ENCODE measurements around the gene ZNF217.
"Not testable (repeated sequence)": the region's sequence is repeated elsewhere in the genome, so short reads cannot be mapped to it uniquely, and the experiment has no call there.

The ZNF217 gene

DNA sequence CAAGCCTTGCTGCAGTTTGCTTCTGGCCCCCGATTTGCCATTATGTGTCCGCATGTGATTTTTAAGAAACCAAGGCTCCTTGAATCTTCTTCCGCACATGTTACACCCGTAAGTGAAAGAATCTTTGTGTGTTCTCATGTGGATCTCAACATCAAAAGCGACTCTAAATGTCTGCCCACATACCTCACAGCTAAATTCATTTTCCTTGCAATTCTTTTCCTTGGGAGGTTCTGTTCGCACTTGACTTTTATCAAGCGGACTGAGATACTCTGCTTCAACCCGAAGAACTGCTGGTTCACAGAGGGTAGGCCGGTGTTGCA, 11.4 kb downstream of the ZNF217 start:
- DNase-seq, result no peak

DNA sequence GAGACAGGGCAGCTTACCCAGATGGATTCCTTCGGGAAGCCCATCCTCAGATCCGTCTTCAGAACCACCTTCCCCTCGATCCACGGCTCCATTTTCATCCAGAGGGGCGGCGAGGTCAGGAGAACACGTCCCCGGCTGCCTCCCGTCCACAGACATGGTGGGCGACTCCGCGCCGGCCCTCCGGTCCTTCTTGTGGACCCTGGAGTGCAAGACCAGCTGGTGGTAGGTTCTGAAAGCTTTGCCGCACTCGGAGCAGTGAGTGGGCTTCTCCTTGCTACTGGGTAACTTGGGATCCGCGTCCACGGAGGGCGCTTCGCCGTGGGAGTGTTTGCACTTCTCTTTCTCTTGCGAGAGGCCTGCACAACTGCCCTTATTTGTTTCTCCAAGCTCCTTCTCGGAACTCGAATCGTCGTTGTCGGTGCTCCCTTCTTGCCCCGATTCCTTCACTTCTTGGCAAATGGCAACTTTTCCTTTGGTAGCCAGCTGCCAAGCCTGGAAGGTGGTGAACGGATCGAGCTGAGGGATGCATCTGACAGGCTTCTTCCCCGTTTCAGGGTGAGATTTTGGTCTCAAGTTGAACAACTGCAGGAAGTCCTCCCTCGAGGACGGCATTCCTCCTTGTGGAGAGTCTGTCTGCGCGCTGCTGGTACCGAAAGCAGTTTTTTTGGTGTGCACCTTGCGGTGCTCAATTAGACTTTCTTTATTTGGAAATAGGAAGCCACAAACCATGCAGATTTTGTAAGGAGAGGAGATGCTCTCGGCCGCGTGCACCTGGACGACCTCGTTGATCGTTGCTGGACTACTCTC, 12.0 kb downstream of the ZNF217 start:
- DNase-seq, result peak; percentile 28

DNA sequence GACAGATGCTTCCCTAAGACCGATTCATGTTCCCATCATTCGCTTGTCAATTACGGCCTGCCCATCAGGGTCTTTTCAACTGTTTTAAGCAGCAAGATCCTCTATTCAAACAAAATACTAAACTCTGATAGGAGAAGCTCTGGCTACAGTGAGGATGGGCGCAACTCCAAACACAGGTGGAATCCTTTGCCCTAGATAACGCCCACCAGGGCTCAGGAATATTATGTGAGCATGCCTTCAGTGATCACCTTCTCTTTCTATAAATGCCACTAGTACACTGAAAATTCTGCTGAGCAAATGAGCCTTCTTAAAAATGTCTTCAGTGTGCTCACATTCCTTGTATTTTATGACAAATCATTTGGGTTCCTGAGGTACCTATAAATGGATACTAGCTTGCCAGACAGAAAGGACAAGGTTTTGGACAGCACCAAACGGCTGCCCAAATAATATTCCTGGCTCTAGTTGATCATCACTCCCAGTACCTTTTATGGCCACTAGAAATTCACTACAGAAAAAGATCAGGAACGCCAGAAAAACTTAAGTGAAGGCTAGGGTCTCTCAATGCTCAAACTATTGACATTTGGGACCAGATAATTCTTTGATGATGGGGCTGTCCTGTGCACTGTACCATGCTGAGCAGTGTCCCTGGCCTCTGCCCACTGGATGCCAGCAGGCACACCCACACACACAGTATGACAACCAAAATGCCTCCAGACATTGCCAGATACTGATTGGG, 13.1 kb downstream of the ZNF217 start:
- DNase-seq, result no peak

DNA sequence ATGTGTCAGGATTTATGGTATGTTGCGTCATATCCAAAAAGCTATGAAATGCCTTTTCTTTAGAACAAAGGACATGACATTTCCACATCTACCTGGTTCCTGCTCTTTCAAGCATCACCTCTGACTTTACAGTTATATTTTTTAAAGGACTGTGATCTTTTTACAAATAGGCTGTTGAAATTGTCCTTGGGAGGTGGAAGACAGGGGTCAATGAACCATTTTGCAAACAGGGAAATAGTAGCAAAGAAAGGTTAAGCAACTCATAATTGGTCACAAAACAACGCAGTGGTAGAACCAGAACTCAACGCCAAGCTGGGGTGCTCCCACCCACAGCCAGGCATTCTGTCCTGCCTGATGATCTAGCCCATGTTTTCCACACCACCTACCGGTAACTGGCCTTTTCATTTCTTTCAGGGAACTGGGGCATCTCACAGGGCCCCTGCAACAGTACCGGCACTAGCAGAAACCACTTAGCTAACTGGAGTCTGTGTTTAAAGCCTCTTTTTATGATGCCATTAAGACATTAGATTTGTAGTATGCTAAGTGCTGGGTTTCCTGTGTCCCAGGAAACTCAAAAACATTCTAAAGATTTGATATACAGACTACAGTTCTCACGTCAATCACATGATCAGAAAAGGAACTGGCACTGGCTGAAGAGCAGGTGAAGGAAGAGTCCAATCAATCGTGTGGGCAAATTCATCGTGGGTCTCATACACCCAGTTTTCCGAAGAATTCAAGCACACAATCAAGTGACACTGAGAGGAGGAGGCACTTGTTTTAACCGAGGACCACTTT, 13.9 kb downstream of the ZNF217 start:
- DNase-seq, result peak; percentile 30

DNA sequence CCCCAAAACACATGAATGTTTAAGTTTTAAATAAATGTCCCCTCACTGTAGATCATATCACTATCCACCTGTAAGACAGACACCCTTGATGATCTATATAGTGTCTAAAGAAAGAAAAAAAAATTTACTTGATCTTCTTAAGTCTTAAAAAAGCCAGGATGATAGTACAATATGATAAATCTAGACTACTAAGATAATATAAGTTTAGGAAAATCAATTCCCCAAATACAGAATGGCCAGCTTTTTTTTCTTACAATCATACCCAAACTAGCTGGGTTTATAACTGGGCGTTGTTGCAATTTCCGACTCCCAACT, 14.4 kb downstream of the ZNF217 start:
- no peak for DNase-seq

DNA sequence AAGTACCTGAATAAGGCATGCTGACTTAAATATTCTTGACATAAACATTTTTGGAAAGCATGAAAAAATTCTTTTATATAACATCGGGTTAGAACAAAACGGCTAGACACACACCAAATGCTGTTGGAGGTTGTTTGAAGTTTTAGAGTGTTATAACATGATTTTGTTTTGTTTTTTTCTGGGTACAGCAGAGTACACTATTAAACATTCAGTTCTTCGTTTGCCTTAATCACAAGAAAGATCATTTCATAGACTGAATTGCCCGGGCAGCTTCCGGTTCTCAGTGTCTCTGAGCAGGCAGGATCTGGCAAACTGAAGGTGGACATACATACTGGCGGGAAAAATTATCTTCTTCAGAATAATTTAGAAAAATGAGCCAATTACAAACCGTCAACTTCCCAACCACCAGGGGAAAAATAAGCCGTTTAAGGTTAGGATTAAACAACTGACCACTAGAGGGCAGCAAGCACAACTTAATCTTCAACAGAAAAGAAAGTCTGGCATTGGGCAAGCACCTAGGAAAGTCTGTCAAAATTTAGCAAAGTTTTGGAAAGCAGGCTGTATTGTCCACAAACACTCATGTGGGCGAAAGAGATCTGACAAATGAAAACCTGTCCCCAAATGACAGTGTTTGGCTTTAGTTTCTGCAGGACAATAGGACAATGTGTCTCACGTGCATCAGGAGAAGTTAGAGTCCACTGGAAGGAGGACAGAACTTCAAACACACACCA, 15.0 kb downstream of the ZNF217 start:
- peak; percentile 28 for DNase-seq

DNA sequence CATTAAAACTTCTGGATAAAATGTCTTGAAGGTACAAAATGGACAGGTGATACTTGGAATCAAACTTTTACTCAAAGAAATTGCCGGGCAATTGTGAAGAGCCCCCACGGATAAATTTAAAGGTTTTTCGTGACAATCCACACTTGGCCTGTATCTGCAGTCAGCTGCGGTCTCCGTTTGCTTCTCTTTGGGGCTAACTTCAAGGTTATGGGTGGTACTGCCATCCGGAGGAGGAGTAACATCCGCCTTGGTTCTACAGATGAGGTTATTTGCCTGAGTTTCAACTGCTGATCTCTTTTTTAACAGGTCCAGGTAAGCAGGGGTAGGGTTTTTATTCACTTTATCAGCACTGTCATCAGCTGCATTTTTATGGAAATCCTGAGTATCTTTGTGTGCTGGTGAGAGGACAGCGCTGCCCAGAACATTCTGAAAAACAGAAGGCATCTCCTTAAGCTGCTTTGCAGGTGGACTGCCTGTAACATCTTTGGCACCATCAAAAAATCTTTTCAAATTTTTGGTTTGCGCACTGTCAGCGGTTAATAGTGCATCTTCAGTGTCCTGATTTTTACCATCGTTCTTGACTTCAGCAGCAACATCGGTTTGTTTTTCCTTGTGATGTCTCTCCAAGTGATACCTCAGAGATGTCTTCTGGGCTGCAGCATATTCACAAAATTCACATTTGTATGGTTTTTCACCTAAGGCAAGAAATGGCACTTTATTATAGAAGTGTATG, 16.9 kb downstream of the ZNF217 start:
- DNase-seq, result no peak

DNA sequence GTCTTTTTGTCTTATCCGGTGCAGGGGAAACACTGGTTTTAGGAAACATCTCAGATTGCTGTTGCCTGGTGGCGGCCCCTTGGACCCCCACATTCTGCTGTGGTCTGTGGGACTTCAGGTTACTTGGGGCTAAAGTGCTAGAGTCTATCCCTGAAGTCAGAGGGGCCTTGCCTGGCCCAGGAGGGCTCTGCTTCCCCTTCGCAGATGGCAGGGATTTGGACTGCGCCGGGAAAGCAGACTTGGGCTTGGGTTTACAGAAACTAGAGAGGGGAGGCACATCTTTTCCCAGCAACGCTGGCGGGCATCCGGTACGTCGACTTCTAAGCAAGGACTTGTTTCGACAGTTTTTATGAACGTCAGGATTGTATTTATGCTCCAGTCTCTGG, 17.5 kb downstream of the ZNF217 start:
- DNase-seq, result no peak

DNA sequence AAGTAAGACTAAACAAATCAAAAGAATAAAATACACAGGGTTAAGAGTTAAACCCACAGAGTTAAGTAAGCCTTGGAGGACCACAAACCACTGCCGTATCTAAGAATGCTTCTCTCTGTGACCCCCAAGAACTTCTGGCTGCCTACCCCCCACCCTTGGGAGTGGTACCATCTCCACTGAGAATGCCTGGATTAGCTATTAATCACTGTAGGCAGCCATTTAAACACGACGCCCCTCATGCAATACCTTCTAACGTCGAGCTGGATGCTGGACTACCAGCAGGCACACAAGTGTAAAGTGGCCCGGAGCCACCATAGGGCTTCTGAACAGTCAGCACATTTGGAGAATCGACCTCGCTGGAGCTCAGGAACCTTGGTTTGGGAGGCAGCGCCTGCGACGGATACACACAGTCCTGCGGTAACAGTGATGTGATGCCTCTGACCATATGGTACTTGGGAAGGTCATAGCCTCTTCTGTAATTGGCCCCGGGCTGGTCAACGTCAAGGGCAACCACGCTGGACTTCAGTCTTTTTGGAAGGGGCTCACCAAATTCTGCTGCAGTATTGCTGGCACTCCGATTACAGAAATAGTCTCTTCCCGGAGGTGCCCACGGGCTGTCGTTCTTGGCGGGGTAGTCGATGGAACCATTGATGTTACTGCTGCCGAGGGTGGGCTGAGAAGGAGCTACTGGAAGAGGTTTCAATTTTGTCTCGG, 18.0 kb downstream of the ZNF217 start:
- no peak for DNase-seq

DNA sequence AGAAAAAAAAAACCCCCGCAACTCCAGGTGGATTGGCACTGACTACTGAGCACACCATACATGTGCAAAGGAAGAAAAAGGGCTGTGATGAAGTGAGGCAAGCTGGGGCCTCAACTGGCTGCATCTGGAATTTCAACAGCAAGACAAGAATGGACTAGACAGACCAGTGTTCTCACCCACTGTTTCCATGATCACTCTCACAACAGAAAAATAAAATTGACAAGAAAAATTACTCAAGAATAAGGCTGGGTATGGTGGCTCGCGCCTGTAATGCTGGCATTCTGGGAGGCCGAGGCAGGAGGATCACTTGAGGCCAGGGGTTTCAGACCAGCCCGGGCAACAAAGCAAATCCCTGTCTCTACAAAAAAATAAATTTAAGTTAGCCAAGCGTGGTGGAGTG, 18.8 kb downstream of the ZNF217 start:
- no peak for DNase-seq

DNA sequence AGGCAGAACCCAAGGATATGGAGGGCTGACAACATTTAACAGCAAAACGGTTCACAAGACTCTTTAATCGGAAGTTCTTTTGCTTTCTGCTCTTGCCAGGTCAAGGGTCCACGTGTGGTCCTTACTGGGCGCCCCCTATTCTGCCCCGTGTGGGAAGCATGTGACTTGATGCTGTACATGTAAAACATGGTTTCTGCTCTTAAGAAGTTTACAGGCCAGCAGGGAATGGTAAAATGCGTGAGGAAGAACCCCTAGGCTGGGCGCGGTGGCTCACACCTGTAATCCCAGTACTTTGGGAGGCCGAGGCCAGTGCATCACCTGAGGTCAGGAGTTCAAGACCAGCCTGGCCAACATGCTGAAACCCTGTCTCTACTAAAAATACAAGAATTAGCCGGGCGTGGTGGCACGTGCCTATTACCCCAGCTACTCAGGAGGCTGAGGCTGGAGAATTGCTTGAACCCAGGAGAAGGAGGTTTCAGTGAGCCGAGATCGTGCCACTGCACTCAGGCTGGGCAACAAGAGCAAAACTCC, 19.3 kb downstream of the ZNF217 start:
- DNase-seq, result no peak

DNA sequence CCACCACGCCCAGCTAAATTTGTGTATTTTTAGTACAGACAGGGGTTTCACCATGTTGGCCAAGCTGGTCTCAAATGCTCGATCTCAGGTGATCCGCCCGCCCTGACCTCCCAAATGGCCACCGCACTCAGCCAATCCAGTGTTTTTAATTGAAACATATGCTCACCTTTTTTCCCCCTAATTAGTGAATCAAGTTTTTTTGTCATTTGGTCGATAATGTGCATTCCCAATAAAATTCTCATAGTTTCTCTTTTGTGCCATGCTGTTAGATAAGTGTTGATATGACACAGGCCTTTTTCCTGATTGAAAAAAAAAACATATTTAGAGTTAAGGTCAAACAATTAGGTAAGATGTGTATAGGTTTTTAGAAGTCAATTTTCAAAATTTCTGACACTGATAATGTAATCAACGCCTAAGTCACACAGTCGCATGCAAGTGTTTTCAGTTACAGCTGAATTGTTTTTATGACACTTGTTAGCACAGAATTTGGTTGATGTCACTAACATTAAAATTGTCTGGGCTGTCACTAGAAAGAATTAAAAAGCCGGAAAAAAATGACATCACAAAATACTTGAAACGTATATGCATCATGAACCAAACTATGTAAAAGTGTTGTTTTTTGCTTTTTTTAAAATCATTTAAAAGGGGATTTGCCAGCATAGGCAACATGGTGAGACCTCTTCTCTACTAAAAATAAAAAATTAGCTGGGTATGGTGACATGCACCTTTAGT, 21.9 kb downstream of the ZNF217 start:
- DNase-seq, result no peak

DNA sequence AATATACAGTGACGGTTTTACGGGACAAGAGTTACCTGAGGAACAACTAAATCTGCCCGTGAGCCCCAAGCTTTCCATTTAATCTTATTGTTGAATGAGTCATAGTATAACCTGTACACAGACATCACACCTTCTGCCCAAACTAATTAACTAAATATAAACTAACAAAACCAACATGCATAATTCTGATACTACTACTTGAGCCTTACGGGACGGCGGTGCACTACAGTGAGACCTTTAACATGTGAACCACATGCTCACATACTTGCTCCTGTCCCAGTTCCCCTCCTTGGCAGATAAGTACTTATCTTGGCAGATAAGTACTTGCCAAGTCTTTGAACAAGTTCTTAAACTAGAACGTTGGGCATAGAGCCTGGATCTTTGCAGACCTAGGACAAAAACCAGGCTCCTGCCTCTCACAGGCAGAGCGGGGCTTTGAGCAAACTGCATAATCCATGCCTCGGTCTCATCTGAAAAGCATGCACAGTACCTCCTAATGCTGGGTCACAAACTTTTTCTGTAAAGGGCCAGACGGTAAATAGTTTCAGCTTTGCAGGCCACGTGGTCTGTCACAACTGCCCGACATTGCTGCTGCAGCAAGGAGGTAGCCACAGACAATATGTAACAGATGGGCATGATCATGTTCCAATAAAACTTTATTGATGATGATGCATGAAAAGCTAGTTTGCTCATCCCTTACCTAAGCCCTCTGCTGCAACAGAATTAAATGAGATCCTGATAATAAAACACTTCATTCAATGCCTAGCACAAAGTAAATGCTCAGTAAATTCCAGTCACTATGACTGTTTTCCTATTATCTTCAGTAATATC, 23.0 kb downstream of the ZNF217 start:
- no peak for DNase-seq

DNA sequence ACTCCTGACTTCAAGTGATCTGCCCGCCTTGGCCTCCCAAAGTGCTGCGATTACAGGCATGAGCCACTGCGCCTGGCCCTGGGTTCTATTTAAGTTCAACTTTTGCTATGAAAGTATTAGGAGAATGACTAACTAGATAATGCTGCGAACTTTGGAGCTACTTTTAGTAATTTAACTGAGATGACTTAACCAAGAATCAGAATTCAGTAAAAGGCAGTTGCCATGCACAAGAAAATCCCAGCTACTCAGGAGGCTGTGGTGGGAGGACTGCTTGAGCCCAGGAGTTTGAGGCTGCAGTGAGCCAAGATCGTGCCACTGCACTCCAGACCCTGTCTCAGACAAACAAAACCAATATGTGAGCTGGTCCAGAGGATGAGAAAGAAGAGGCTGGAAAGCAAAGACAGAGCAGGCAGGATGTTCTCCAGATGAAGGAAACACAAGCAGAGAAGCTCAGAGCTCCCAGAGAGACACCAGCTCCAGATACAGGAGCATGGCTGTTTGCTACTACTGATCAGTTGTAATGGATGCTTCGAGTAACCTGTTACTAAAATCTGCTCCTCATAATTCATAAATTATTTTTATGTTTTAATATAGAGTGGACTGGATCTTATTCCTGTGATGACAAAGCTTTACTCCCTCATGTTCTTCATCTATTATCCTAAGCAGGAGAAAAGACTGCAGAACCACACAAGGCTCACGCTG, 23.9 kb downstream of the ZNF217 start:
- DNase-seq, result no peak

DNA sequence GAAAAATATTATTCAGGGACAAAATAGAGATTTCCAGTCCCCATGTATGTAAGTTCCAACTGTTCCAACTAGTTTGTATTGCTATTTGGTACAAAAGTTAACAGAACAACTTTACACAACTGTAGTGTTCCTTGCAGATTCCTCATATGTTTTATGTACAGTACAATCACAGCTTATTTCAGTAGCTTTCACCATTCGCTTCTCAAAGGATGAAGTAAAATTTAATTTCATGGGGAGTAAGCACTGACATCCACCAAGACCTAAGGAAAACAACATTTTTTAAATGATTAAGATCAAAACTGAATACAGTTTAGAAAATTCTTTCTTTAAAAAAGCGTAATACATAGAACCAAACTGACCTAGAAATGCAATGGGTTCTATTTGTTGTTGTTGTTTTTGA, 24.6 kb downstream of the ZNF217 start:
- no peak for DNase-seq

DNA sequence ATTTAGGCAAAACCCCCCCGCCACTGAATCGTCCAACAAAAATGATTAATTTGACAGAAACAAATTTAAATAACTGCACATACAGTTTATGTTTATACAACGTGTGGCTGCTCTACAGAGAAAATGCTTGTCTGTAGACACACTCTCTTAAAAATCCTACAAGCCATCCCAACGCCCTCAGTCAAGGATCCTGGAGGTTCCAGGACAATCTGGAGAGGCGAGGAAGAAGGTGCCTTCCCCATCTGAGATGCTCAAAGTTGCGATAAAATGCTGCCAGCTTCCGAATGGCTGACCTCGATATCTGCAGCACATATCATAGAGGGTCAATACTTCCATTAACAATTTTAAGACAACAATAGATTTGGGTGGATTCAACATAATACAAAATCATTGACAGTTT, 25.3 kb downstream of the ZNF217 start:
- DNase-seq, result no peak

DNA sequence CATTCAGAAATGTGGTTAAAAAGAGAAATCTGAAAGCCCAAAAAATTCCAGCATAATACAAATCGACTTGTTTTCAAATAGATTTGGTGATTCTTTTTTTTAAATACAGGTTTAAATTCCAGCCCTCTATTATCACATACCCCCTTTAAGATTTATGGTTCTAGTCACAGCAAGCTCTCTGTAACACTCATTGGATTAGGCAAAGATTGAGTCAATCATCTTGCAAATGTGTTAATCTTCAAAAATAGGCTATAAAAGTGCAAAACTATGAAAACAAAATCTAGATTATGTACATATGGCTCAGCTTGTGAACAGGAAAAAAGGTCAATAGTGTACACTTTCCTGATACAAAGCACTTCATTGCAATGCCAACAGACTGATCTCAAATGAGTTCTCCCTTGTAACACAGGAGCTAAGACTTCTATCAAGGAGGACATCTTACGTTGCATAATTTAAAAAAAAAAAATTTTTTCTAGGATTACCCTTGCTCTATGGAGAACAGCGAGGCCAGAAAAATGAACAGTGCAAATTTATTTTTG, 26.2 kb downstream of the ZNF217 start:
- DNase-seq, result no peak

DNA sequence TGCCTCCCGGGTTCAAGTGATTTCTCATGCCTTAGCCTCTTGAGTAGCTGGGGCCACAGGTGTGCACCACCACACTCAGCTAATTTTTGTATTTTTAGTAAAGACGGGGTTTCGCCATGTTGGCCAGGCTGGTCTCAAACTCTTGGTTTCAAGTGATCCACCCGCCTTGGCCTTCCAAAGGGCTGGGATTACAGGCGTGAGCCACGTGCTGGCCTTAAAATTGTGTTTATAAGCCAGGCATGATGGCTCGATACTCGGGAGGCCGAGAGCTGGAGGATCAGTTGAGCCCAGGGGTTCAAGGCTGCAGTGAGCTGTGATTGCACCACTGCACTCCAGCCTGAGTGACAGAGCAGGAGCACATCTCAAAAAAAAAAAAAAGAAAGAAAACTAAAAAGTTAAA, 27.0 kb downstream of the ZNF217 start:
- not testable (repeated sequence) for DNase-seq

DNA sequence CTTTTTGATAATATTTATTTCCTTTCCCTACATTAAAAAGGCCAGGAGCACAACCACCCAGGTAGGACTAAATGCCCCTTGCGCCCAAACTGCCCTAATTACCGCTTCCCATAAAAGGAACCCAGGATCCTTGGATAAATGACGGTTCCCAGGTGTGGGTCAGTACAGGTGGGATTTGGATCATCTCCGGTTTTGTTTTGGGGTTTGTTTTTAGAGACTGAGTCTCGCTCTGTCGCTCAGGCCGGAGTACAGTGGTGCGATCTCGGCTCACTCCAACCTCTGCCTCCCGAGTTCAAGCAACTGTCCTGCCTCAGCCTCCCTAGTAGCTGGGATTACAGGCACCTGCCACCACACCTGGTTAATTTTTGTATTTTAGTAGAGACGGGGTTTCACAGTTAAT, 28.4 kb downstream of the ZNF217 start:
- DNase-seq, result no peak
